Right ventricle myocardium inferior (tissue), 1 donor: ENCODE data around the gene GNAI3. TPM values are rescaled to one million over a fixed set of nuclear protein-coding genes. Genes with fewer than 3 reads are reported as not detected.
A peak's percentile ranks its signal among the peaks of the same experiment; 100 is the strongest.
"Not testable (repeated sequence)": the region's sequence is repeated elsewhere in the genome, so short reads cannot be mapped to it uniquely, and the experiment has no call there.

Source experiments
- ATAC-seq: fragments of 200-7000 bp; cut with Tn5 transposase; one replicate; pipeline ENCODE4 v1.9.1; 2020; ENCODE audit warnings: mild to moderate bottlenecking, moderate library complexity
- DNase-seq: peaks from one replicate; pipeline ENCODE4 v3.0.0; 2021; ENCODE audit errors: missing footprints
- intact Hi-C: fragments of 100-400 bp; cut with DNase I; formaldehyde crosslinking; loops from one replicate; pipeline ENCODE4 v1.11.0; 2022
- total RNA-seq: library from RNA; stranded (reverse); fragmentation: NEBNext Ultra II Directional; extraction: Animal tissue kit (Norgen Biotek cat#: 25700); gene quantifications from one replicate; pipeline ENCODE4 v1.2.1, GENCODE V29; 2021
- donor health status: DM: no; HTN: yes; CAD: no; lungs with severe emphysema.

GNAI3 gene
- total RNA-seq, 1 donor from 2014 or later = 2.3 TPM

DNA sequence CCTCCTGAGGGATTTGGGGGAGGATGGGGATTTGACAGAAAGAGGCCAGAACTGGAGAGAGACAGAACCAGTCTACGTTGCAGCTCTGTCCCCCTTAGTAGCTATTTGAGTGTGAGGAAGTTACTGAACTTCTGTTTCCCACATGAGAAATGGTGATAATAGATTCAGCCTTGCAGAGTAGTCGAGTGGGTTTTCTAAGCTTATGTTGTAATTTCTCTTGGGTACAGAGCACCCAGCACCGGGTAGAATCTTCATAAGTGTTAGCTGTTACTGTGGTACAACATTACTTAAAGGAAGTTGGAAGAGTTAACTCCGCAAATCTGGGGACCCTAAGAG lies 112.2 kb downstream of the GNAI3 start:
- ATAC-seq, DNase-seq, intact Hi-C loops: not testable (repeated sequence)

DNA sequence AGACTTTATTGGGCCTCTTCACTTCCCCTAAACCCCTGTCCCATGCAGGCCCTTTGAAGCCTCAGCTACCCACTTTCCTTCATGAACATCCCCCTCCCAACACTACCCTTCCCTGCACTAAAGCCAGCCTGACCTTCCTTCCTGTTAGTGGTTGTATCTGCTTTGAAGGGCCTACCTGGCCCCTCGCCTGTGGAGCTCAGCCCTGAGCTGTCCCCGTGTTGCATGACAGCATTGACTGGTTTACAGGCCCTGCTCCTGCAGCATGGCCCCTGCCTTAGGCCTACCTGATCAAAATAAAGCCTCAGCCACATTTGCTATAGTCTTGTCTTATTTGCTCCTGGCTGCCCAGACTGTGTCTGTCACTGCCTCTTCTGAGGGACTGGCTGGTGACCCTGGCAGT lies 113.0 kb downstream of the GNAI3 start:
- intact Hi-C loops = no loop called here
- DNase-seq (no peak), ATAC-seq (no peak)

DNA sequence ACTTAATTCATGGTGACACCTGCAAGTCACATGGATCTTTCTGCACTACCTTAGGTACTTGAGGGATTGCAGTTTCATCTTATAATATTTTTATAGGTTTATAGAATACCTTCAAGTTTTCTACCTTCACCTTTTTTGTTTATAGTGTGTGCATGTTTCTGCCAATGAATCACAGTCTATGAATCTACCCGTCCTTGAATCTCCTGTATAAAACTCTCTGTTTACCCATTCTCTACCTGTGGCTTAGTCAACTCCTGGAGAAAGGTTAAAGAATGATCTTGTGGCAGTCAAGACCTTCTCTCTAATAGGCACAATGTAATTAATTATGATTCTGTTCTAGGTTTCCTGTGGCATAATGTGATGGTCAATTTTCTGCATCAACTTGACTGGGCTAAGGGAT lies 116.3 kb downstream of the GNAI3 start:
- intact Hi-C loops = loop anchor here (5.0 kb wide), 2 partner anchors 53 to 103 kb away; no protein-coding TSS in a partner anchor
- DNase-seq (no peak), ATAC-seq (no peak)

DNA sequence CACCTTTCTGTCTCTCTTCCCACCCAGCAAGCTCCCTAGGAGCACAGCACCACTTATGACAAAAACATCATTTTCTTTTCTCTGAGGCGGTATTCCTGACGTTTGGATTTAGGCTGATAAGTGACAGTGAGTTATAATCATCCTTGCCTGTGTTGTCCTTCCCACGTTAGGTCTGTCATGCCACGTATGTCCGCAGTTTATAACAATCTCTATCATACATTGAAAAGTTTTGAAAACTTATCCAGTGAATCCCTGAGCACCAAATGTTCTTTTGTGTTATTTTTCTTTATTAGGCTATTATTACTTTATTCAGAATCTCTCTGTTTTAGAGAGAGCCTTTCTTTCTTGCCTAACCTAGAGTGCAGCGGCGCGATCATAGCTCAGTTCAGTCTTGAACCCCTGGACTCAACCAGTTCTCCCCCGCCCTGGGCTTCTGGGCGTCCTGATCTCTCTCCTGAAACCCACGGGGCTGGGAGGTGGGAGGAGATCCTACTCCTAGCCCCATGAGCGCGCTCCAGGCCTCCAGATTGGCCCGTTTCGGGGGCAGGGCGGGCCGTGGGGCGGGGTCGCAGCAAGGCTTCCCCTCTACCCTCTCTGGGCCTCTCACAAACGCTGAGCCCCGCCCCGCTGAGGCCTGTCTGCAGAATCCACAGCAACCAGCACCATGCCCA lies 119.2 kb downstream of the GNAI3 start, which contains the start of gene GSTM2:
GSTM2 (plus strand) TSS at position 606 of the 671 bp plus-strand sequence; CDS start at position 665, 59 bp downstream.
- DNase-seq (peak; percentile 97), ATAC-seq (peak; percentile 100)
- intact Hi-C loops = loop anchor here (5.0 kb wide), 2 partner anchors 50 to 100 kb away; no protein-coding TSS in a partner anchor

Other genes with a start within 250 kb of the GNAI3 start
- not detected for gene MYBPHL, start 241.6 kb upstream of the GNAI3 start, total RNA-seq
- 121 TPM for gene SORT1, start 150.7 kb upstream of the GNAI3 start, total RNA-seq
- gene PSMA5, start 122.2 kb upstream of the GNAI3 start, total RNA-seq = 62.4 TPM
- 33.0 TPM for gene SYPL2, start 82.1 kb upstream of the GNAI3 start, total RNA-seq
- gene ATXN7L2, start 64.7 kb upstream of the GNAI3 start, total RNA-seq = 2.5 TPM
- 5.8 TPM for gene CYB561D1, start 54.5 kb upstream of the GNAI3 start, total RNA-seq
- gene AMIGO1, start 38.9 kb upstream of the GNAI3 start, total RNA-seq = 18.3 TPM
- not detected for gene GPR61, start 8.7 kb upstream of the GNAI3 start, total RNA-seq
- not detected for gene GNAT2, start 71.0 kb downstream of the GNAI3 start, total RNA-seq
- gene AMPD2, start 71.2 kb downstream of the GNAI3 start, total RNA-seq = 11.9 TPM
- 35.1 TPM for gene GSTM4, start 107.5 kb downstream of the GNAI3 start, total RNA-seq
- 77.4 TPM for gene GSTM2, start 119.4 kb downstream of the GNAI3 start, total RNA-seq
- gene GSTM1, start 139.2 kb downstream of the GNAI3 start, total RNA-seq = not detected
- 2.8 TPM for gene GSTM5, start 163.6 kb downstream of the GNAI3 start, total RNA-seq
- 121 TPM for gene GSTM3, start 192.4 kb downstream of the GNAI3 start, total RNA-seq
- not detected for gene EPS8L3, start 215.3 kb downstream of the GNAI3 start, total RNA-seq